NCI-H1436 treated with DMSO at 0.1 percent for 48 hours (cell line): ENCODE results near the gene ARID1B.
A peak's percentile ranks its signal among the peaks of the same experiment; 100 is the strongest.

Experiments
- DNase-seq: peaks from one replicate; lab custom pipeline; 2025; lab: John Stamatoyannopoulos, UW

The ARID1B gene

GRCh38 chr6:156776840-156777576 is at the start of gene ARID1B:
TSS of gene ARID1B (plus strand) at chr6:156777378. CDS start at chr6:156777681, 303 bp downstream.
- DNase-seq: no peak

DNA sequence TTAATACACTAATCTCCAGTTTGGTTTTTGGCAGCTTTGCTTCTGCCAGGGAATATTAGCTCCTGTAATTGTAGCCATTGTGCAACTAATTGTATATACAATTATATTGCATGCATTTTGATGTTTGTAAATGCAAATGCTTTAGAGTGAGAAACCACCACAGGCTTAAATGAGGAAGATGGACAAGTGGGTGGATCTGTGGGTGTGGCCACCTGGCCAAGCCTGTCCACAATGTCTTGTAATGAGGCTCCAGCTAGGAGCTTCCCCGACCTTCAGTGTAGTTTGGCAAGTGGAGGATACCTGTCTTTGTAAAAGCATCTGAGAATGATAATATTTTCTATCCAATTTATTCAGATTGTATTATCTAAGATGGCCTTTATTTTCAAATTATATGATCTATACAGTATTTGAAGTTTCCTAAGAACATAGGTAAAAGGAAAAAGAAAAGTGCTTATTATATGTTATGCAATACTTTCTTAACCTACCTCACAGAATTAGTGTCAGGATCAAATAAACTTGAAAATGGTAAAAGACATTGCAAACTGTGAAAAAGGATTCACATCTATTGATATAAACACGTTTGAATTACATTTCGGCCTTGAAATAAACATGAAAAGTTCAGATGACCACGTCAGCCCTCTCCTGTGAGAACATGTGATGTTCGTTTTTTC is 49.3 kb upstream of the ARID1B start:
- no peak for DNase-seq

DNA sequence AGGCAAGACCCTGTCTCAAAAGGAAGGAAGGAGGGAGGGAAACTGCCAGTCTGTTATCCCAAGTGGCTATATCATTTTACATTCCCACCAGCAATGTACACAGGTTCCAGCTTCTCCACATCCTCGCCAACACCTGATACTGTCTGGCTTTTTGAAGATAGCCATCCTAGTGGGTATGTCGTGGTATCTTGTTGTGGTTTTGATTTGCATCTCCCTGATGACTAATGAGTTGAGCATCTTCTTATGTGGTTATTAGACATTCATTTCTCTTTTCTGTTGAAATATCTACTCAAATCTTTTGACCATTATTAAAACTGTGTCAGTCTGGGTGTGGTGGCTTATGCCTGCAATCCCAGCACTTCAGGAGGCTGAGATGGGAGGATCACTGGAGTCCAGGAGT is 47.9 kb upstream of the ARID1B start:
- no peak for DNase-seq

DNA sequence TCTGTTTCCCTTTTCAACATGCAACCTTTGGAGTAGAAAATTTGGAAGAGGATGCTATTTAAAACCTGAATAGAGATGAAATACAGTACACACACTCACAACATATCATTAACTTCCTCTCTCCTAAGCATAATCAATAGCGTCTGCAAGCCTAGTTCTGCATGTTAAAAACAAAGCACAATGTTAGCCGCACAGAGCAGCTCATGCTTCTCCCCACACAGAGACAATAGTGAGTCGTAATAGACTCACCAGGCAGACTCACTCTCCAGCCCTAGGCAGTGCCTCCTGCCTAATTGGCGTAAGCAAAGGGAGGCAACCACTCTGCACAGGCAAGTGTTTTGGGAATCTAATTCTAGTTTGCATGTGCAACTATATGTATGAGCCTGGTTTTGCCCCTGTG is 45.8 kb upstream of the ARID1B start:
- DNase-seq: peak; percentile 78

GRCh38 chr6:156735751-156736150 is 41.4 kb upstream of the ARID1B start:
- no peak for DNase-seq

GRCh38 chr6:156740604-156741003 is 36.6 kb upstream of the ARID1B start:
- no peak for DNase-seq

DNA sequence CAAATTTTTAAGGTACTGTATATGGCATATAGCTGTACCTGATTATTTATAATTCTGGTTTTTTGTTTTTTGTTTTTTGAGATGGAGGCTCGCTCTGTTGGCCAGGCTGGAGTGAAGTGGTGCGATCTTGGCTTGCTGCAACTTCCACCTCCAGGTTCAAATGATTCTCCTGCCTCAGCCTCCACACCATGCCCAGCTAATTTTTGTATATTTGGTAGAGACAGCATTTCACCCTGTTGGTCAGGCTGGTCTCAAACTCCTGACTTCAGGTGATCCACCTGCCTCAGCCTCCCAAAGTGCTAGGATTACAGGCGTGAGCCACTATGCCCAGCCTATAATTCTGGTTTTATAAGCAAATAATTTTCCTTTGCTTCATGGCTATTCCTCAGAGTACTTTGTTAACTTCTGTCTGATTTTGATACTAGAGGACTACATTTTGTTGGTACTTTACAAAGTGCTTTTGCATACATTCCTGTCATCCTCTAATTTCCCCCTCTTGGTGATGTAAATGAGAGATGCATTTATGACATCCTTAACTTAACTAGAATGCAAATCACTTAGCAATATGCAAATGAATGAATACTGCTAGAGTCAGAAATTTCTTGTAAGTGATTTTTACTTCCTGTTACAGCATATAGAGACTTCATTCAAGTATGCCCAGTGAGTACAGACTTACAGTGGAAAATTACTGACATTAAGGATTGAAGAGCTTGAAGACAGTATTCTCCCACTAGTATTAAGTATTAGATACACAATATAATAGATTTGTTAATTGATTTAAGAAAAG is 35.7 kb upstream of the ARID1B start:
- no peak for DNase-seq

DNA sequence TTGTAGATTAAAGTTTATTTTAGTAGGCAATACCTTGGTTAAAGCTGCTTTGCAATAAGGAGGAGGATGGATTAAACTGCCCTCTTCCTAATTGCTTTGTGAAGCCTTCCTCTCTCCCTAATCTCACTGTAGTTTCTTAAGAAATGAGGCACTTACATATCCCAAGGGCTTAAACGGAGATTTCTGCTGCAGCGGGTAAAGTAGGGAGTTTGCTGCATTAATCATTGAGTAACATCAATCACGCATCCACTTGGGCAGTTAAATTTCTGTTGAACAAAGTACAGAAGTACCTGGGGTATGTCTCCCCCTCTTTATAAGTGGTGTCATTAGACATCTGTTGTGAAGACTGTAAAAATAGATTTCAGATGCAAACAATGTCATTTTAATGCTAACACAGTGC is 29.5 kb upstream of the ARID1B start:
- DNase-seq: no peak

GRCh38 chr6:156748504-156748903 is 28.7 kb upstream of the ARID1B start:
- no peak for DNase-seq

DNA sequence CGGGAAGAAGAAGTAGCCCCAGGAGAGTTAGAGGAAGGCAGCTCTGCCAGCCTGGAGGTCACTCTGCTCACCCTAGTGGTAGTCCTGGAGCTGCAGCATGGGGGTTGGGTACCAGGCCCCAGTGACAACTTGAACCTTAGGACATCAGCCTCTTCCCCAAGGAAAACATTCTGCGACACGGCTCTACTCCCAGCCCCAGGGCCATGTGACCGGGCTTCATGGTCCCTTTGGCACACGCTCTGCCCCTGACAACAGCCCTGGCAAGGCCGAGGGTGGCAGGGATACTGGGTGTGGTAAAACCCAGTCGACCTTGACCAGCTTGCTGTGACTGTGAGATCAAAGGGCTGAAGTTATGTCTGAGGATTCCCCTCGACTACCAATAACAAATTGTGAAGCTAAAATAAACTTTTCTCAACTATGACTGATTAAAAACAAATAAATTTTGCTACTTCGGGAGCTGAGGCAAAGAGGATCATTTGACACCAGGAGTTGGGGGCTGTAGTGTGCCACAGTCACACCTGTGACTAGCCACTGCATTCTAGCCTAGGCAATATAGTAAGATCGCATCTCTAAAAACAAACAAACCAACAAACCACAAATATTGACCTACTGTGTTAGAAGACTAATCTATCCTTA is 24.4 kb upstream of the ARID1B start:
- no peak for DNase-seq

- no peak for DNase-seq
Measured at GRCh38 chr6:156756630-156757610, 20.3 kb upstream of the ARID1B start.

DNA sequence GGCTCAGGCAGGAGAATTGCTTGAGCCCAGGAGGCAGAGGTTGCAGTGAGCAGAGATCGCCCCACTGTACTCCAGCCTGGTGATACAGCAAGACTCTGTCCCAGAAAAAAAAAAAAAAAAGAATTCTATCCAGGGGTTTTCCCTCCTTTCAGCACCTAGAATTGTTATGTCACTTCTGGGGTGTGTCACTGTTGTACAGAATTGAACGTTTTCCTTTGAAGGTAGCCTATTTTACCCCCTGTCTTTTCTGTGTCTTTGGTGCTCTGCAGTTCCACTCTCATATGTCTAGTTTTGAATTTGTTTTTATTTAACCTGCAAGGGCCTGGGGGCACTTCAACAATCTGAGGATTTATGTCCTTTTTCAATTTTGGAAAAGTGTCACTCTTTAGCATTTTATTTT is 19.3 kb upstream of the ARID1B start:
- no peak for DNase-seq

DNA sequence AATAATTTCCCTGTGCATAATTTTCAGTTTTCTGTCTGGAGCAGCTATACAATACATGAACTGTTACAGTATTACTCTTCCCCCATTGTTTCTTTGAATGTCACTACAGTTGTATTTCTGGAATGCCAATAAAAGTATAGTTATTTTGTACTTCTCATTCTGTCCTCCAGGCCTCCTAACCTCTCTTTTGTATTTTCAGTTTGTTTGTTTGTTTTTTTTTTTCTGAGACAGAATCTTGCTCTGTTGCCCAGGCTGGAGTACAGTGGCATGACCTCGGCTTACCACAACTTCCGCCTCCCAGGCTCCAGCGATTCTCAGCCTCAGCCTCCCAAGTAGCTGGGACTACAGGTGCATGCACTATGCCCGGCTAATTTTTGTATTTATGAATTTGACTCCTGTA is 16.8 kb upstream of the ARID1B start:
- no peak for DNase-seq

GRCh38 chr6:156762547-156762946 is 14.6 kb upstream of the ARID1B start:
- DNase-seq: no peak

GRCh38 chr6:156765117-156765516 is 12.1 kb upstream of the ARID1B start:
- DNase-seq: no peak

DNA sequence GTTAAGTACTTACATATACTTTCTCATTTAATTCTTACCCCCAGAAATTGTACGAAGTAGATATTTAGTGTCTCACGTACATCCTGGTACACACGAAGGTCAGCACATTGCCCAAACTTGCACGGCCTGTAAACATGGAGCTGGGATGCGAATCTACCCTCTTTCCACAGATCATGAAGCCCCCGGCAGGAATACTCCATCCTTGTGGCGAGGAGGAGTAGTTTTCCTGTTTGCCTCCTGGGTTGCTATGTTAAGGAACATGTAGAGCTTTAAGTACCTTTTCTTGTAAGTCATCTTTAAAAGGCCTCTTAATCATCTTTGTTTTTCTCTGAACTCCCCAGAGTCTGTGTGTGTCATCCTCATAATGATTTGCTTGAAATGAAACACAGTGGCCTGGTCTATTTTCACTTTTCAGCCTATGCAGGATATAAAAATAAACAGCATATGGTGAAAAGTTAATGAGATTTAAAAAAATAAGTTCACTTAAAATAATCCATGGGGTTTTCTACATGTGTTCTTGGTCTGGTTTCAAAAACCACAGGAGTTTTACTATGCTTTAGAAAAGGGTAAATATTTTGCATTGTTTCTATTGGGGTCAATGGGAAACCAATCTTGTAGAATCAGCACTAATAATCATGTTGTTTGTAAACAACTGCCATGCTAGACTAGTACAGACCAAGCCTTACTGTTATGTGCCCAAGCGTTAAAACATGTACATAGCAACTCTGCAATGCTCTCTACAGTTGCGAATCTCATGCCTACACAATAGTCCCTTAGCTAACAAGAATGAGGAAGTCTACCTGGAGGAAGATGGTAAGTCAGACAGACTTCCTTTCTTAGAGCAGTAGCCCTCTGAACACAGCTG is 9.3 kb upstream of the ARID1B start:
- DNase-seq: no peak

- DNase-seq: no peak
Measured at GRCh38 chr6:156771047-156771446, 6.1 kb upstream of the ARID1B start.

- no peak for DNase-seq
Measured at GRCh38 chr6:156771761-156772160, 5.4 kb upstream of the ARID1B start.

DNA sequence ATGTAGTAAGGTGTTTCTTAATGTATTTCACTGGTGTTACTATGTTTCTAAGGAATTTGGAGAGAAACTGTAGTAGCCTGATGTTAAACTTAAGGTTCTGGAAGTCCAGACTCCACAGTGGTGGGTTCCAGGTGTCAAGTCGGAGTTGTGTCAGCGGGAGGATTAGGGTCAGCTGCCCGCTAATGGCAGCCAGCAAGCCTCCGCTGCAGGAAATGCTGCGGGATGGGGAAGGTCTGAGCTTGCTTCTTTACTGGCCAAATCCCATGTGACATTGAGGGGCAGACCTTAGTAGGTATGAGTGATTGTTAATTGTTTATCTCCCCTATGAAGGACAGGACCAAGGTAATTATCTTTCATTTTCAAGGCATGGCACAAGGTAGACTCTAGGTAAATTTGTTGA is 3.7 kb upstream of the ARID1B start:
- DNase-seq: no peak
